Endothelial cell of umbilical vein (primary cell): ENCODE data around the gene GPD1. TPM values are rescaled to one million over a fixed set of nuclear protein-coding genes. Genes with fewer than 3 reads are reported as not detected.

Experiments
- BruUV-seq: library from RNA; stranded (reverse); fragments of 400-500 nt; replicated peaks from 2 replicates; lab custom pipeline; 2021; lab: Mats Ljungman, UMichigan
- CTCF ChIA-PET: fragments of 300-600, 350-600 bp; sonication (Branson Sonifier 250); formaldehyde crosslinking; loops from one replicate; lab custom pipeline; 2021; ENCODE audit warnings: antibody characterized with exemption, inconsistent platforms; lab: Charles Lee
- POLR2A ChIA-PET: fragments of 300-600, 350-600 bp; sonication (Branson Sonifier 250); formaldehyde crosslinking; loops from one replicate; lab custom pipeline; 2021; ENCODE audit warnings: antibody characterized with exemption, inconsistent platforms; lab: Charles Lee
- DNase-seq: peaks from one replicate; pipeline ENCODE4 v3.0.0-alpha.2; 2011; ENCODE audit warnings: low read depth, low spot score
- FAIRE-seq: peaks from 2 replicates; lab custom pipeline; 2011; peaks lifted over from hg19 to GRCh38; lab: Jason Lieb, UNC
- H2AFZ ChIP-seq: 2 replicates; pipeline ENCODE4 v1.6.0; 2012; ENCODE audit warnings: low read depth, low read length, control low read depth, inconsistent platforms
- H3K27ac ChIP-seq: 2 replicates; pipeline ENCODE4 v1.5.1; 2011; ENCODE audit warnings: low read depth, mild to moderate bottlenecking, control low read depth, low read length, moderate library complexity; ENCODE audit not compliant: insufficient read depth
- H3K27me3 ChIP-seq, 2 experiments: 2 replicates each; pipeline versions ENCODE4 v1.6.0 to v1.6.1; 2011; ENCODE audit warnings: low read length in 2 of 2, mixed read lengths in 1 of 2; ENCODE audit not compliant: control insufficient read depth in 2 of 2, insufficient read depth in 2 of 2
- H3K36me3 ChIP-seq, 2 experiments: 2 replicates in 1 of 2; 3 replicates in 1 of 2; pipeline ENCODE4 v1.5.1; 2011; ENCODE audit warnings: low read length in 2 of 2, mild to moderate bottlenecking in 1 of 2, moderate library complexity in 1 of 2; ENCODE audit not compliant: control insufficient read depth in 2 of 2, insufficient read depth in 2 of 2; ENCODE audit errors: extremely low read depth in 1 of 2
- H3K4me1 ChIP-seq: 3 replicates; pipeline ENCODE4 v1.5.1; 2011; ENCODE audit warnings: mild to moderate bottlenecking, low read length; ENCODE audit not compliant: control insufficient read depth, insufficient read depth; ENCODE audit errors: extremely low read depth
- H3K4me2 ChIP-seq: 2 replicates; pipeline ENCODE4 v1.6.1; 2011; ENCODE audit warnings: low read length, control low read depth, mixed read lengths; ENCODE audit not compliant: insufficient read depth
- H3K4me3 ChIP-seq, 3 experiments: fragments of 200-600 bp in 1 of 3; sonication (generic), shearing (Covaris generic) in 1 of 3; replicated peaks in 1 of 3; 2 replicates each; pipeline ENCODE4 v1.5.1; 2011 to 2016; ENCODE audit warnings: control low read depth in 3 of 3, low read length in 3 of 3, mild to moderate bottlenecking in 2 of 3, inconsistent platforms in 1 of 3, low read depth in 1 of 3, moderate library complexity in 1 of 3; ENCODE audit not compliant: insufficient read depth in 1 of 3
- H3K79me2 ChIP-seq: 2 replicates; pipeline ENCODE4 v1.6.0; 2012; ENCODE audit warnings: low read length, inconsistent platforms; ENCODE audit not compliant: control insufficient read depth, insufficient read depth
- H3K9ac ChIP-seq: replicated peaks from 2 replicates; pipeline ENCODE3; 2011; ENCODE audit warnings: low read length, control low read depth; ENCODE audit not compliant: insufficient read depth; ENCODE audit errors: extremely low read depth
- H3K9me1 ChIP-seq: replicated peaks from 3 replicates; pipeline ENCODE4 v1.6.0; 2011; ENCODE audit warnings: mild to moderate bottlenecking, low read length; ENCODE audit not compliant: control insufficient read depth, insufficient read depth; ENCODE audit errors: extremely low read depth
- H3K9me3 ChIP-seq: replicated peaks from 2 replicates; pipeline ENCODE4 v1.5.1; 2012; ENCODE audit warnings: low read length, inconsistent platforms; ENCODE audit not compliant: control insufficient read depth, insufficient read depth
- H4K20me1 ChIP-seq: replicated peaks from 2 replicates; pipeline ENCODE3; 2011; ENCODE audit warnings: mild to moderate bottlenecking, low read length; ENCODE audit not compliant: control insufficient read depth, insufficient read depth; ENCODE audit errors: extremely low read depth
- CTCF ChIP-seq, 2 donors: IDR thresholded peaks; 1 replicate in 1 of 2; 2 replicates in 1 of 2; pipeline ENCODE4 v1.5.1; 2011; ENCODE audit warnings: low read length in 2 of 2, mild to moderate bottlenecking in 2 of 2, moderate library complexity in 2 of 2, control low read depth in 1 of 2, inconsistent platforms in 1 of 2, low read depth in 1 of 2; ENCODE audit not compliant: insufficient read depth in 1 of 2; ENCODE audit errors: extremely low read depth in 1 of 2
- EZH2 ChIP-seq: IDR thresholded peaks from 2 replicates; pipeline ENCODE4 v1.6.1; 2012; ENCODE audit warnings: borderline replicate concordance, low read depth, mild to moderate bottlenecking, moderate library complexity, low read length, inconsistent platforms; ENCODE audit not compliant: severe bottlenecking
- FOS ChIP-seq: IDR thresholded peaks from 2 replicates; pipeline ENCODE4 v1.6.1; 2011; ENCODE audit warnings: mild to moderate bottlenecking, low read length, moderate library complexity, borderline replicate concordance; ENCODE audit not compliant: insufficient read depth
- GATA2 ChIP-seq: IDR thresholded peaks from 2 replicates; pipeline ENCODE4 v1.7.0; 2011; ENCODE audit warnings: low read depth, mild to moderate bottlenecking, moderate library complexity, mixed read lengths, low read length; ENCODE audit not compliant: insufficient read length, insufficient read depth
- JUN ChIP-seq: IDR thresholded peaks from 2 replicates; pipeline ENCODE4 v1.6.1; 2011; ENCODE audit warnings: borderline replicate concordance, low read depth; ENCODE audit not compliant: insufficient read length, insufficient read depth
- MYC ChIP-seq: IDR thresholded peaks from one replicate; pipeline ENCODE4 v1.6.1; 2011; ENCODE audit warnings: mild to moderate bottlenecking, low read depth, low read length
- POLR2A ChIP-seq: IDR thresholded peaks from 2 replicates; pipeline ENCODE4 v1.6.1; 2012; ENCODE audit warnings: low read depth, mild to moderate bottlenecking, control low read depth, low read length
- POLR2AphosphoS5 ChIP-seq: IDR thresholded peaks from 2 replicates; pipeline ENCODE4 v1.6.1; 2012; ENCODE audit warnings: low read depth, mild to moderate bottlenecking, control low read depth, low read length, moderate library complexity; ENCODE audit not compliant: insufficient read depth
- dilution Hi-C: fragments of 300-500 bp; cut with MboI; formaldehyde crosslinking; loops from one replicate; pipeline ENCODE4 v1.15.0; 2019; ENCODE audit warnings: low sequenced_read_pairs; ENCODE audit not compliant: extremely low pct_ligation_motif_present
- intact Hi-C: fragments of 100-400 bp; cut with micrococcal nuclease; formaldehyde crosslinking; loops from one replicate; pipeline ENCODE4 v1.10.0; 2022
- polyA plus RNA-seq, 4 experiments: library from polyadenylated mRNA; depleted of rRNA in 3 of 4; stranded (reverse) in 3 of 4; unstranded in 1 of 4; fragments of >200 nt; gene quantifications; 2 replicates each; pipeline versions ENCODE4 v1.2.1 to v1.2.3, GENCODE V29; 2011 to 2012; ENCODE audit warnings: missing spikeins in 1 of 4
- total RNA-seq: library from RNA; stranded (reverse); gene quantifications from 2 replicates; pipeline ENCODE4 v1.2.3, GENCODE V29; 2021
- TF ChIP-seq, protein P1 (sequence below): IDR thresholded peaks from 2 replicates; pipeline ENCODE4 v1.6.1; 2011; ENCODE audit not compliant: insufficient read depth, insufficient read length

GPD1 gene
- total and polyA plus RNA-seq, 2 donors (not counting 3 experiments of a cell fraction or from before 2014, with no cell fraction given), result 0.07 TPM; not detected in 1

- Histone ChIP-seq H3K27me3 (no peaks in the 10 kb centered on the region), H3K27ac (no peak overlapping the region), H3K36me3 (no peaks in the 10 kb centered on the region), H3K9ac (no peak overlapping the region), H3K4me3 (no peak overlapping the region), H2AFZ (no peak overlapping the region), H3K4me2 (no peak overlapping the region), H4K20me1 (no peaks in the 10 kb centered on the region), H3K9me1 (no peaks in the 10 kb centered on the region), H3K4me1 (no peaks in the 10 kb centered on the region), H3K79me2 (peaks cover 41% of the 10 kb centered on the region), H3K9me3 (no peaks in the 10 kb centered on the region)
- TF ChIP-seq JUN (no peak), CTCF (IDR thresholded peaks at IDR 0.05; ENCODE audit: extremely low read depth in 1 of 2, insufficient read depth in 1 of 2, low read depth in 1 of 2, low read length in 2 of 2) (no peak), EZH2 (no peak), FOS (no peak), POLR2A (no peak), POLR2AphosphoS5 (no peak), MYC (no peak), GATA2 (no peak)
- TF ChIP-seq, protein P1, sequence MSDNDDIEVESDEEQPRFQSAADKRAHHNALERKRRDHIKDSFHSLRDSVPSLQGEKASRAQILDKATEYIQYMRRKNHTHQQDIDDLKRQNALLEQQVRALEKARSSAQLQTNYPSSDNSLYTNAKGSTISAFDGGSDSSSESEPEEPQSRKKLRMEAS, result no peak
- ChIA-PET POLR2A (no interaction called here), CTCF (interaction anchor here (0.9 to 1.8 kb wide), 4 partner anchors 10 to 72 kb away, joined by 3 to 9 read pairs (median 6); partner anchors contain the start of gene SMARCD1)
- FAIRE-seq (no peak), DNase-seq (no peak)
- dilution Hi-C loops (no loop called here), intact Hi-C loops (no loop called here)
- BruUV-seq, result no TSS peak
These were observed 53.5 kb downstream of the GPD1 start for GRCh38 chr12:50157259-50157658.
